ENCODE data around the gene ZFYVE9.

DNA sequence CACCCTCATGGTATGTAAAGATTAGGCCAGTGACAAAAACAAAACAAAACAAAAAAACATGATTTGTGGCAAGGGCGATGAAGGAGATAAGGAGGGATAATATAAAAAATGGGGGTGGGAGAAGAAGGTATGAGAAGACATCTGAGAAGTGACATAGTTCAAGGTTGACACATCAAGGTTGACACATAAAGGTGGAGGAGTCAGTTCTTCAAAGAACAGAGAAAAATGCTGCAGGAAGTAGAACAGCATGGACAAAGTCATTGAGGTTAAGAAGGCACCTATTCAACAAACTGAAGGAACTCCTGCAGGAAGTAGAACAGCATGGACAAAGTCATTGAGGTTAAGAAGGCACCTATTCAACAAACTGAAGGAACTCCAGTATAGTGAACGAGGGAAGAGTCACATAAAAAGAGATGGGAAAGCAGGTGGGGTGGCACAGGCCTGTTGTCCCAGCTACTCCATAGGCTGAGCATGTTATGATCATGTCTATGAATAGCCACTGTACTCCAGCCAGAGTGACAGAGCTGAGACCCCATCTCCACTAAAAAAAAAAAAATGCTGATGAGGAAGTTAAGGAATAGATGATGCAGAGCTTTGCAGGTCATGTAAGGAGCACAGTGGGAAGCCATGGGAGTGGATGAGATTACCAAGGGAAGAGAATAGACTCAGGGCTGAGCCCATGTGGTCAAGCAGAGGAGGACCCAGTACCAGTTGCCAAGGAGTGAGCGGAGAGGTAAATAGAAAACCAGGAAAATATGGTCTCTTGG, 101.5 kb downstream of the ZFYVE9 start:
- no peak for TF ChIP-seq POLR2AphosphoS5 (IDR thresholded peaks at IDR 0.05)
- TF ChIP-seq POLR2A (IDR thresholded peaks at IDR 0.05), result no peak
- TF ChIP-seq, protein P1, sequence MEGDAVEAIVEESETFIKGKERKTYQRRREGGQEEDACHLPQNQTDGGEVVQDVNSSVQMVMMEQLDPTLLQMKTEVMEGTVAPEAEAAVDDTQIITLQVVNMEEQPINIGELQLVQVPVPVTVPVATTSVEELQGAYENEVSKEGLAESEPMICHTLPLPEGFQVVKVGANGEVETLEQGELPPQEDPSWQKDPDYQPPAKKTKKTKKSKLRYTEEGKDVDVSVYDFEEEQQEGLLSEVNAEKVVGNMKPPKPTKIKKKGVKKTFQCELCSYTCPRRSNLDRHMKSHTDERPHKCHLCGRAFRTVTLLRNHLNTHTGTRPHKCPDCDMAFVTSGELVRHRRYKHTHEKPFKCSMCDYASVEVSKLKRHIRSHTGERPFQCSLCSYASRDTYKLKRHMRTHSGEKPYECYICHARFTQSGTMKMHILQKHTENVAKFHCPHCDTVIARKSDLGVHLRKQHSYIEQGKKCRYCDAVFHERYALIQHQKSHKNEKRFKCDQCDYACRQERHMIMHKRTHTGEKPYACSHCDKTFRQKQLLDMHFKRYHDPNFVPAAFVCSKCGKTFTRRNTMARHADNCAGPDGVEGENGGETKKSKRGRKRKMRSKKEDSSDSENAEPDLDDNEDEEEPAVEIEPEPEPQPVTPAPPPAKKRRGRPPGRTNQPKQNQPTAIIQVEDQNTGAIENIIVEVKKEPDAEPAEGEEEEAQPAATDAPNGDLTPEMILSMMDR (IDR thresholded peaks at IDR 0.05), result no peak
- TF ChIP-seq EP300 (IDR thresholded peaks at IDR 0.05), result no peak

Data from suprapubic skin (tissue), 4 donors.